ENCODE data around the gene CENPX.

The CENPX gene

GRCh38 chr17:82007495-82008257 lies 15.0 kb downstream of the CENPX start:
- Mint-ChIP-seq H3K36me3 (peaks cover 4% of the 10 kb centered on the region), H3K27me3 (no peaks in the 10 kb centered on the region), H3K4me1 (no peaks in the 10 kb centered on the region), H3K4me3 (peak overlapping the region; percentile 2), H3K27ac (no peak overlapping the region), H3K9me3 (no peaks in the 10 kb centered on the region)
- ATAC-seq = no peak

DNA sequence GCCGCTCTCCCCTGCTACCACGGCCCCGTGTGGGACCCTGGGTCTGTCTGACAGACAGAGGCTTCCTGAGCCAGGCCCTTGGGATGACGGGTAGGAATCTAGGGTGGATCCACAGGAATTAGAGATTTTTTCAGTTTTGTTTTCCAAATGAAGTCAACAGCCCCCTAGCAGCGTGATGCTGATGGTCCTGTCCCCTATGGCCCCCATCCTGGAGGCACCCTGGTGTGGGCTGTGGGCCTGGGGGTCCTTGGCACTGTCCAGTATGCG lies 15.5 kb downstream of the CENPX start:
- no peaks in the 10 kb centered on the region for H3K9me3 Mint-ChIP-seq

DNA sequence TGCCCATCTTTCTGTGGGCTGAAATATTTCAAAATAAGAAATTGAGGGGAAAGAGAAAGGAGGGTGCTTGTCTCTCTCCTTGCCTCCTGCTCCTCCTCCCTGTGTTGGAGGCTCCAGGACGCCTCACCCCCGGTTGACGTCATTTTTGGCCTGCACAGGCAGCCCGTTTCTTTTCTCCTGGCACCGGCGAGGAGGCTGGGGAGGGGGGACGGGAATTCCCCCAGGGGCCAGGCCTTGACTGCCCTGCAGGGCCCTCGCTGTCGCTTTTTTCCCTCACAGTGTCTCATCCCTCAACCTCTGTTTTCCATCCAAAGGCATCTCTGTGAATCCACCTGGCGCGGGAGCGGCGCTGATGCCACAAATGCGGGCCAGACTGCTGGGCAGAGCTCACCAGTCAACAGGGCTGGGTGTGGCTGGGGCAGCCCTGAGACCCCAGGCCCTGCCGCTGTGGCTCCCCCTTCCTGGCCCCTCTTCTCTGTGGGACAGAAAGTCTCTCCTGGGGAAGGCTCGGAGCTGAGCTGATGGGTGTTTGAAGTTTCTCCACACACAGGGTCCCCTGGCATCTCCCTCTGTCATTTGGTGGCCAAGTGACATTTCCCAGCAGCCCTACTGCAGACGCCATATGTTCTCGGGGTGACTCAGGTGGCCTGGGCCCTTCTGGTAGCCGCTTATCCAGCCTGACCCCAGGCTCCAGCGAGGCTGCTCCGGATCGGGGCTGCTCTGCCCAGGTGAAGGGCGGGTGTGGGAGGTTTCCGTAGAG lies 16.0 kb downstream of the CENPX start:
- Mint-ChIP-seq H3K36me3 (peaks cover 4% of the 10 kb centered on the region), H3K9me3 (no peaks in the 10 kb centered on the region), H3K27ac (no peak overlapping the region), H3K27me3 (no peaks in the 10 kb centered on the region), H3K4me1 (no peaks in the 10 kb centered on the region), H3K4me3 (no peak overlapping the region)
- ATAC-seq = no peak

More for the DNA sequence above, 15.5 kb downstream of the CENPX start:
- Mint-ChIP-seq H3K4me1 (no peaks in the 10 kb centered on the region), H3K27me3 (no peaks in the 10 kb centered on the region), H3K36me3 (peaks cover 4% of the 10 kb centered on the region), H3K4me3 (no peak overlapping the region), H3K27ac (no peak overlapping the region)
- no peak for ATAC-seq

DNA sequence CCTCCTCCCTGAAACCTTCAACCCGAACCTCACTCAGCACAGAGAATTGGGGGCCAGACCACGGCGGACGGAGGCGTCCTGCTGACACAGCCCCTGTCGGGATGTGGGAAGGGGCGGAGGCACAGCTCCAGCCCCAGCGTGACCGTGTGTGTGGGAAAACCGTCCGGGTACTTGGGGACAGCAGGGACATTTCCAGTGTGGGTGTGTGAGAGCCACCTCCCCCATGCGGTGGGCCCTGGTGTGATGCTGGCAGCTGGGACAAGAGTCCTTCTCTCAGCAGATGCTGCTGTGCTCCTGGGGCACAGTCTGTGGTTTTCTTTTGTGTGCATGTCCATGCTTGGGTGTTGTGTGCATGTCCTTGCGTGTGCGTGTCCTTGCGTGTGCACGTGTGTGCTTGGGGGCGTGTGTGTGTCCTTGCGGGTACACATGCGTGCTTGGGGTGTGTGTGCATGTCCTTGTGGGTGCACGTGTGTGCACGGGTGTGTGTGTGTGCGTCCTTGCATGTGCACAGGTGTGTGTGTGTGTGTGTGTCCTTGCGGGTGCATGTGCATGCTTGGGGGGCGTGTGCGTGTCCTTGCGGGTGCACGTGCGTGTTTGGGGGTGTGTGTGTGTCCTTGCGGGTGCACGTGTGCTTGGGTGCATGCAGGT lies 16.9 kb downstream of the CENPX start:
- no peaks in the 10 kb centered on the region for H3K27me3 Mint-ChIP-seq
- no peak overlapping the region for H3K4me3 Mint-ChIP-seq
- ATAC-seq = no peak
- H3K27ac Mint-ChIP-seq = no peak overlapping the region
- peaks cover 4% of the 10 kb centered on the region for H3K36me3 Mint-ChIP-seq
- H3K4me1 Mint-ChIP-seq = no peaks in the 10 kb centered on the region
- H3K9me3 Mint-ChIP-seq = no peaks in the 10 kb centered on the region

- H3K9me3 Mint-ChIP-seq = no peaks in the 10 kb centered on the region
- H3K27ac Mint-ChIP-seq = no peak overlapping the region
- H3K4me3 Mint-ChIP-seq = no peak overlapping the region
- H3K27me3 Mint-ChIP-seq = no peaks in the 10 kb centered on the region
- H3K36me3 Mint-ChIP-seq = peaks cover 4% of the 10 kb centered on the region
- no peaks in the 10 kb centered on the region for H3K4me1 Mint-ChIP-seq
- ATAC-seq = no peak
Observed at GRCh38 chr17:82004517-82005455, 17.9 kb downstream of the CENPX start.

DNA sequence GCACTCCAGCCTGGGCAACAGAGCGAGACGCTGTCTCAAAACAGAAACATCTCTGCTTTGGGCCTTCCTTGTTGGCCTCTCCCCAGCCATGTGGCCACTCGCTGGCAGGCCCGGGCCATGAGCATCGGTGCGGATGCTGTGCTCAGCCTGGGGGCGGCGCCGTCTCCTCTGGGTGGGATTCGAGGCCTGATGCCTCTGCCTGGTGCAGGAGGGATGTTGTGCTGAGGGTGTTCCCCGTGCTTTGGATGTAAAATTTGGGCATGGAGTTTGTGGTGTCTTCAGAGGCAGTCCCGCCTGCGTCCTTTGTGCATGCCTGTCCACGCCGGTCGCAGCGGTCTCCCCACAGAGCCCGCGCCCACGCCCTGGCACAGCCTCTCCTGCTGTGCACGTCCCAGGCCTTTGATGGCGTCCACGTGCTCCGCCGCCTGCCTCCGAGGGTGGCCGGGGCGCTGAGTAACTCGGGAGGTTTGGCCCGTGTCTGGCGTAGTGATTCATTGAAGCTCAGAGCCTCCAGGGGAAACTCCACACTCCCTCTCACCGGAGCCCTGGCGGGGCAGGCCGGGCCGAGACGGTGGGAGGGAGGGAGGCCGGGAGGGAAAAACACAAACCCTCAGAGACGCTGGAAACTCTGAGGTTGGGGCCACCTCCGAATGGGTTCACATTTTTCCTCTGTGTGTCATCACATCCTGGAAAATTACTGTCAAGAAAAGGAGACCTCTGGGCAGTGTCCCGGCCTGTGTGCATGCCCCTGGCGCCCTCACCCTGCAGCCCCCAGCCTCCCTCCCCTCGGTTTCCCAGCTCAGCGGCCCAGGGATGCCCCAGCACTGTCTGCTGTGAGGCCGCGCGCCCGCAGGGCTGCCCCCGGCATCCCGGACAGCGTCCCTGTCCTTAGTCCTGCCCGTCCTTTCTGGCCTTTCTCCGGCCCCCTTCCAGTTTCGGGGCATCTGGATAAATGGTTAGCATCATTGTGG lies 19.0 kb downstream of the CENPX start:
- H3K4me1 Mint-ChIP-seq = no peaks in the 10 kb centered on the region
- no peak overlapping the region for H3K27ac Mint-ChIP-seq

GRCh38 chr17:82001571-82002056 lies 21.1 kb downstream of the CENPX start:
- no peak overlapping the region for H3K27ac Mint-ChIP-seq
- ATAC-seq = no peak
- peaks cover 4% of the 10 kb centered on the region for H3K36me3 Mint-ChIP-seq
- no peak overlapping the region for H3K4me3 Mint-ChIP-seq
- no peaks in the 10 kb centered on the region for H3K4me1 Mint-ChIP-seq
- no peaks in the 10 kb centered on the region for H3K27me3 Mint-ChIP-seq
- no peaks in the 10 kb centered on the region for H3K9me3 Mint-ChIP-seq

More for the DNA sequence above, 19.0 kb downstream of the CENPX start:
- Mint-ChIP-seq H3K9me3 (no peaks in the 10 kb centered on the region), H3K36me3 (no peaks in the 10 kb centered on the region), H3K27me3 (no peaks in the 10 kb centered on the region), H3K4me3 (no peak overlapping the region)
- no peak for ATAC-seq

- Mint-ChIP-seq H3K9me3 (no peaks in the 10 kb centered on the region), H3K4me3 (no peak overlapping the region), H3K27me3 (no peaks in the 10 kb centered on the region), H3K36me3 (peaks cover 10% of the 10 kb centered on the region), H3K27ac (no peak overlapping the region), H3K4me1 (no peaks in the 10 kb centered on the region)
- no peak for ATAC-seq
Observed at GRCh38 chr17:82000803-82001570, 21.7 kb downstream of the CENPX start.

- Mint-ChIP-seq H3K4me3 (no peak overlapping the region), H3K27me3 (no peaks in the 10 kb centered on the region), H3K36me3 (peaks cover 13% of the 10 kb centered on the region), H3K9me3 (no peaks in the 10 kb centered on the region), H3K27ac (no peak overlapping the region), H3K4me1 (no peaks in the 10 kb centered on the region)
- ATAC-seq = no peak
Observed at GRCh38 chr17:81999976-82000802, 22.5 kb downstream of the CENPX start.

DNA sequence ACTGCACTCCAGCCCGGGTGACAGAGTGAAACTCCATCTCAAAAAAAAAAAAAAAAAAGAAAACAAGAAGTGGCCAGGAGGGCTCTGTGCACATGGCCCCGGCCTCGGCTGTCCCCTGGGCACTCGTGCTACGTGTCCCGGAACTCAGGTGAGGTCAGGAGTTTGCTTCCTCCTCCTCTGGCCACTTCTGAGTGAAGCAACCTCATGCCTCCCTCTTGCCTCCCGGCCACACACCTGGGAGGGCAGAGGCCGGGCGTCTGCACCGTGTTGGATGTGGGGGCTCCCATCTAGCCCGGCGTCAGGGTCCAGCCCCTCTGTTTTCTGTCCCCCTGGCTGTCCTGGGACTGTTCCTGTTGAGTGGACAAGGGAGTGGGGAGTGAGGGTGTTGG lies 23.1 kb downstream of the CENPX start:
- Mint-ChIP-seq H3K36me3 (peaks cover 13% of the 10 kb centered on the region), H3K9me3 (no peaks in the 10 kb centered on the region), H3K4me1 (no peaks in the 10 kb centered on the region), H3K27me3 (no peaks in the 10 kb centered on the region), H3K4me3 (no peak overlapping the region), H3K27ac (no peak overlapping the region)
- no peak for ATAC-seq

DNA sequence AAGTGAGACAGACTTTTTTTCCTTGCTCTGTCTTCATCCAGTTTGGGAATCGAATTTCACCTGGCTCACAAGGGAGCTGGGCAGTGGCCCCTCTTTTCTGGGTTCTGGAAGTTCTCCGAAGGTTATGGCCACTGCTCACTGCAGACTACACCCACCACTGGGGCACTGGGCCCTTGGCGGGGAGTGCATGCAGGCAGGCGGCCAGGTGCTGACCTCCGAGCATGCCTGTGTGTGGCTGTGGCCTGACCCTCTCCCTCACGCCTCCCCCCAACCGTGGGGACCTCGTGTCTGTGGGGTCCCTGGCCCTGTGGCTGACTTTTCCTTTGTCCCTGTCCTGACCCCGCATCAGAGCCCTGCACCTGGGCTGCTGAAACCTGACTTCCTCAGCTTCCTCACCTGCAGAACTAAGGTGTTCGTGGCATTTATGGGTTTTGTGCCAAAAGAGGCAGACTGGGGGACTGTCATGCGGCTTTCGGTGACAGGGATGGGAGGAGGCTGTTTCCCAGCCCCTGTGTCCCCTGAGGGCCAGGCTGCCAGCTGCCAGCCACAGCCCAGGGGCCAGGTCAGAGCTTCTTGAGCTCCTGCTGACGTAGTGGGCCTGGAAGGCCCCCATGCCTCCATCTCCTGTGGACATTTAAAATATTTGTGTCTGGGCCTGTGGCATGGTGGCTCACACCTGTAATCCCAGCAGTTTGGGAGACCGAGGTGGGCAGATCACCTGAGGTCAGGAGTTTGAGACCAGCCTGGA lies 23.8 kb downstream of the CENPX start:
- H3K9me3 Mint-ChIP-seq = no peaks in the 10 kb centered on the region
- no peak overlapping the region for H3K27ac Mint-ChIP-seq
- H3K36me3 Mint-ChIP-seq = peaks cover 13% of the 10 kb centered on the region
- H3K27me3 Mint-ChIP-seq = no peaks in the 10 kb centered on the region
- no peaks in the 10 kb centered on the region for H3K4me1 Mint-ChIP-seq
- H3K4me3 Mint-ChIP-seq = no peak overlapping the region
- ATAC-seq = no peak

DNA sequence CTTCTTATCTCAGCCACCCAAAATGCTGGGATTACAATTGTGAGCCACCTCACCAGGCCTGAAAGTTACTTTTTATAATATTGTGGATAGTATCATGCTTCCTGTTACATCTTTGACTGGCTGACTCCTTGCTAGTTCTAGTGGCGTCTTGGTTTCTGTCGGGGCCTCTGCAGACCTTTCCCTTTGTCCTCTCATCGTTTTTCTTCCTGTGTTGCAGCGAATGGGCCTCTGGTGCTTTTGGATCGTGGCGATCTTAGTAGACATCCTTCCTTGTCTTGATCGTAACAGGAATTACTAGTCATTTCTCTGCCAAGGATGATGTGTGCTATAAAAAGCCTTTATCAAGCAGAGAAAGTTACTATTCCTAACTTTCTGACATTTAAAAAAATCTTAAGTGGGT lies 24.5 kb downstream of the CENPX start:
- Mint-ChIP-seq H3K4me1 (no peaks in the 10 kb centered on the region), H3K27ac (no peak overlapping the region), H3K27me3 (no peaks in the 10 kb centered on the region), H3K36me3 (peaks cover 13% of the 10 kb centered on the region), H3K9me3 (no peaks in the 10 kb centered on the region), H3K4me3 (no peak overlapping the region)
- no peak for ATAC-seq
